ENCODE measurements around the gene TBC1D1.

GRCh38 chr4:37934609-37935008 lies 43.7 kb downstream of the TBC1D1 start:
- TF ChIP-seq CTCF (conservative IDR thresholded peaks at IDR 0.05; ENCODE audit: low read depth, low read length): no peak
- no peak for TF ChIP-seq EZH2 (IDR thresholded peaks at IDR 0.05; ENCODE audit: borderline replicate concordance, low read depth, low read length, poor library complexity, severe bottlenecking)
